Ishikawa (cell line): ENCODE measurements around the gene PEAK1.

Experiments
- EP300 ChIP-seq: IDR thresholded peaks from 2 replicates; pipeline ENCODE4 v1.6.1; 2012; ENCODE audit warnings: borderline replicate concordance
- RAD21 ChIP-seq: IDR thresholded peaks from 2 replicates; pipeline ENCODE4 v1.6.1; 2012; ENCODE audit warnings: low read depth

- TF ChIP-seq EP300, result no peak
- no peak for TF ChIP-seq RAD21
Measured at GRCh38 chr15:77412972-77413698, 6.8 kb downstream of the PEAK1 start.
